ENCODE results near the gene CUL1. TPM values are rescaled to one million over a fixed set of nuclear protein-coding genes. Genes with fewer than 3 reads are reported as not detected.

Gene CUL1
- total RNA-seq, 1 experiment from 2014 or later = 37.8 TPM

DNA sequence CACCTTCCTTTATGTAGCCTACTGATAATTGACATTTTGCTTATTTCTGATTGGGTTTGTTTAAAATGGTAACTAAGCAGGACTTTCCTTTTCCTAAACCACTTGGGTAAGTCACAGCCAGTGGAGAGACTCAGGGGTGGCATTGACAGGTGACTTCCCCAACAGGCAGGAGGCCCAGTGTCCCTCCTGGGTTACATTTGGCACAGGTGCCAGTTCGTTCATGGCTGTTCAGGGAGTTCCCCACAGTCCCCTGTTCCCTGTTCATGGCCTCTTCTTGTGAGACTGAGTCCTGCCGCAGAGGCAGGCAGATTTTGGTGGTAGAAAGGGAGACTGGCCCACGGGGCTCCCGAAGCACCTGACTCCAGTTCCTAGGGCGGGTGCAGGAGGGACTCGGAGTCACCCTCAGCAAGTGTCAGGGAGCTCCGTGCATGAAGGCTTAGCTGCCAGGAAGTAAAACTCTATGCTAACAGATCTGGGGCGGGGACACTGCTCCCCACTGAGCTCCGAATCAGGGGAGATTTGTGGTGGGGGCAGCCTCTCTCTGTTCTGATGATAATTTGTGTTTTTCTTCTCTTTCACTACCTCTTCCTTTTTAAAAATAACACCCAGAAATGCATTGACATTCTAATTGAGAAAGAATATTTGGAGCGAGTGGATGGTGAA is 101.3 kb downstream of the CUL1 start:
- DNase-seq = no peak
- TF ChIP-seq, protein P1, sequence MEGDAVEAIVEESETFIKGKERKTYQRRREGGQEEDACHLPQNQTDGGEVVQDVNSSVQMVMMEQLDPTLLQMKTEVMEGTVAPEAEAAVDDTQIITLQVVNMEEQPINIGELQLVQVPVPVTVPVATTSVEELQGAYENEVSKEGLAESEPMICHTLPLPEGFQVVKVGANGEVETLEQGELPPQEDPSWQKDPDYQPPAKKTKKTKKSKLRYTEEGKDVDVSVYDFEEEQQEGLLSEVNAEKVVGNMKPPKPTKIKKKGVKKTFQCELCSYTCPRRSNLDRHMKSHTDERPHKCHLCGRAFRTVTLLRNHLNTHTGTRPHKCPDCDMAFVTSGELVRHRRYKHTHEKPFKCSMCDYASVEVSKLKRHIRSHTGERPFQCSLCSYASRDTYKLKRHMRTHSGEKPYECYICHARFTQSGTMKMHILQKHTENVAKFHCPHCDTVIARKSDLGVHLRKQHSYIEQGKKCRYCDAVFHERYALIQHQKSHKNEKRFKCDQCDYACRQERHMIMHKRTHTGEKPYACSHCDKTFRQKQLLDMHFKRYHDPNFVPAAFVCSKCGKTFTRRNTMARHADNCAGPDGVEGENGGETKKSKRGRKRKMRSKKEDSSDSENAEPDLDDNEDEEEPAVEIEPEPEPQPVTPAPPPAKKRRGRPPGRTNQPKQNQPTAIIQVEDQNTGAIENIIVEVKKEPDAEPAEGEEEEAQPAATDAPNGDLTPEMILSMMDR (IDR thresholded peaks at IDR 0.05; ENCODE audit: unreplicated experiment) = no peak
- intact Hi-C loops (cut with micrococcal nuclease; ENCODE audit: unreplicated experiment) = no loop called here
- H3K36me3 Mint-ChIP-seq (ENCODE audit: insufficient read depth, unreplicated experiment) = peaks cover 28% of the 10 kb centered on the region
- H3K4me1 Mint-ChIP-seq (ENCODE audit: low read depth, unreplicated experiment) = no peaks in the 10 kb centered on the region
- BruUV-seq (replicated peaks) = no TSS peak
- H3K27ac Mint-ChIP-seq (ENCODE audit: unreplicated experiment) = no peak overlapping the region
- H3K9me3 Mint-ChIP-seq (ENCODE audit: low read depth, unreplicated experiment) = no peaks in the 10 kb centered on the region
- no peaks in the 10 kb centered on the region for H3K27me3 Mint-ChIP-seq (ENCODE audit: unreplicated experiment)
- no peak overlapping the region for H3K4me3 Mint-ChIP-seq (ENCODE audit: low read depth, unreplicated experiment)
- CTCF ChIA-PET = no interaction called here

DNA sequence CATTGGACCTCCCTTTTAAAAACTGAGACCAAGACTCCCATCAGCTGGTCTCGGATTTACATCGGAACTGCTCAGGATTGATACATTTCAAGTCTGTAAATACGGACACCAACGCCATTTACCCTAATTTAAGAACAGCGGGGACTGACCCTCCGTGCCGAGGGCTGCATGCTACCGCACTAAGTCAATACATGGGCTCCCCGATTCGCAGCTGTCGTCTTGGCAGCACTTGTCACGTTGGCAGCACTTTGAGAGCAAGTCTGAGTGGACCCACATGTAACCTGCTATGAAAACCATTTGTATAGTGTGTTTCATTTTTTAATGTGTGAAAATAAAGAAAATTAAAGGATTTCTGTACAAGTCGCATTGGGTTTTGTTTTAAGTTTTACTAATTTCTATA is 102.0 kb downstream of the CUL1 start:
- Mint-ChIP-seq H3K27ac (ENCODE audit: unreplicated experiment) (no peak overlapping the region), H3K27me3 (ENCODE audit: unreplicated experiment) (no peaks in the 10 kb centered on the region), H3K4me1 (ENCODE audit: low read depth, unreplicated experiment) (no peaks in the 10 kb centered on the region), H3K9me3 (ENCODE audit: low read depth, unreplicated experiment) (no peaks in the 10 kb centered on the region), H3K36me3 (ENCODE audit: insufficient read depth, unreplicated experiment) (peaks cover 32% of the 10 kb centered on the region), H3K4me3 (ENCODE audit: low read depth, unreplicated experiment) (no peak overlapping the region)
- DNase-seq = no peak
- CTCF ChIA-PET = no interaction called here
- intact Hi-C loops (cut with micrococcal nuclease; ENCODE audit: unreplicated experiment) = no loop called here
- no TSS peak for BruUV-seq (replicated peaks)
- TF ChIP-seq, protein P1 (IDR thresholded peaks at IDR 0.05; ENCODE audit: unreplicated experiment) = no peak

DNA sequence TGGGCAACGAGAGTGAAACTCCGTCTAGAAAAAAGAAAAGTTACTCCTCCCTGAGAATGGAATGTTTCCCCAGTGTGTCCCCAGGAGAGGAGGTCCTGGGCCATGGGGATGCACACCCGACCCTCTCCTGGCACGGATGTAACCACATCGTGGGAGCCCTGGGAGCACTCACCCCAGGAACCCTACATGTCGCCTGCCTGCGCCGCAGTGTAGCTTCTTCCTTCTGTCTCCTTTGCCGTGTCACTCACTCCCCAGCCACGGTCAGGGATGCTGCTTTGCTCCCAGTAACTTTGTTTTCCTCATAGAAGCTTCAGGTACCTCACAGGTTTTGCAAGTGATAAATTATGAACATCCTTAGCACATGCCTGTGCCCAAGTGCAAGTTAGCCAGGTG is 103.4 kb downstream of the CUL1 start:
- peaks cover 43% of the 10 kb centered on the region for H3K36me3 Mint-ChIP-seq (ENCODE audit: insufficient read depth, unreplicated experiment)
- no peak overlapping the region for H3K27ac Mint-ChIP-seq (ENCODE audit: unreplicated experiment)
- intact Hi-C loops (cut with micrococcal nuclease; ENCODE audit: unreplicated experiment) = no loop called here
- no TSS peak for BruUV-seq (replicated peaks)
- H3K27me3 Mint-ChIP-seq (ENCODE audit: unreplicated experiment) = no peaks in the 10 kb centered on the region
- no peaks in the 10 kb centered on the region for H3K4me1 Mint-ChIP-seq (ENCODE audit: low read depth, unreplicated experiment)
- TF ChIP-seq, protein P1 (IDR thresholded peaks at IDR 0.05; ENCODE audit: unreplicated experiment) = no peak
- no peak overlapping the region for H3K4me3 Mint-ChIP-seq (ENCODE audit: low read depth, unreplicated experiment)
- CTCF ChIA-PET = interaction anchor here (0.7 kb wide), 1 partner anchor 235 kb away, joined by 3 read pairs; no protein-coding TSS in a partner anchor
- DNase-seq = no peak
- no peaks in the 10 kb centered on the region for H3K9me3 Mint-ChIP-seq (ENCODE audit: low read depth, unreplicated experiment)

DNA sequence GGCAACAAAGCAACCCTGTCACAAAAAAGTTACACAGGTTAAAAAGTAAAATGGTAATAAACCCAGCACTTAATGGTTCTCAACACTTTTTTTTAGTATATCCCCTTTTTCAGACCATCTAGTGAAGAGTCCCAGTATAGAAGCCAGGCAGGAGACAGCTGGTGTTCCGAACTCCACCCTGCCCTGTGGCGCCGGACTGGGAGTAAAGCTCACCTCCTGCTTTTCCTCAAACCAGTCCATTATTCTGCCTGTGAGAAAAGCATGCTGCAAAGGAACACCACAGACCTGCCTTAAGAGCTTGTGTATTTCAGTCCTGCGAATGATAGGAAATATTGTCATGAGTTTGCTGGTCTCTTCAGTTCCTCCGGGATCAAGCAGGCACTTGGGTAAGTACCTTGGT is 104.4 kb downstream of the CUL1 start:
- no peak for DNase-seq
- TF ChIP-seq, protein P1 (IDR thresholded peaks at IDR 0.05; ENCODE audit: unreplicated experiment) = no peak
- H3K36me3 Mint-ChIP-seq (ENCODE audit: insufficient read depth, unreplicated experiment) = peaks cover 53% of the 10 kb centered on the region
- no peak overlapping the region for H3K27ac Mint-ChIP-seq (ENCODE audit: unreplicated experiment)
- CTCF ChIA-PET = no interaction called here
- BruUV-seq (replicated peaks) = no TSS peak
- no peaks in the 10 kb centered on the region for H3K27me3 Mint-ChIP-seq (ENCODE audit: unreplicated experiment)
- intact Hi-C loops (cut with micrococcal nuclease; ENCODE audit: unreplicated experiment) = no loop called here
- H3K4me3 Mint-ChIP-seq (ENCODE audit: low read depth, unreplicated experiment) = no peak overlapping the region
- H3K9me3 Mint-ChIP-seq (ENCODE audit: low read depth, unreplicated experiment) = no peaks in the 10 kb centered on the region
- H3K4me1 Mint-ChIP-seq (ENCODE audit: low read depth, unreplicated experiment) = no peaks in the 10 kb centered on the region

Measured in Calu3 (cell line).